Colon (tissue), 2 donors: Measurements from ENCODE around the gene SMYD3.
"Not testable (repeated sequence)": the region's sequence is repeated elsewhere in the genome, so short reads cannot be mapped to it uniquely, and the experiment has no call there.

Experiments
- FAIRE-seq: peaks from 2 replicates; lab custom pipeline; 2012; peaks lifted over from hg19 to GRCh38; lab: Jason Lieb, UNC
- donor health status: control.
- donor health status: control.

SMYD3 gene

GRCh38 chr1:245986404-245987218 is 520.5 kb downstream of the SMYD3 start:
- no peak for FAIRE-seq

GRCh38 chr1:245984390-245985155 is 522.5 kb downstream of the SMYD3 start:
- FAIRE-seq: no peak

- FAIRE-seq: no peak
Observed at GRCh38 chr1:245983294-245983967, 523.6 kb downstream of the SMYD3 start.

GRCh38 chr1:245979589-245979988 is 527.5 kb downstream of the SMYD3 start:
- no peak for FAIRE-seq

- FAIRE-seq: no peak
Observed at GRCh38 chr1:245978915-245979314, 528.2 kb downstream of the SMYD3 start.

- no peak for FAIRE-seq
Observed at GRCh38 chr1:245972476-245972875, 534.6 kb downstream of the SMYD3 start.

GRCh38 chr1:245971711-245972085 is 535.4 kb downstream of the SMYD3 start:
- no peak for FAIRE-seq

GRCh38 chr1:245971076-245971710 is 535.9 kb downstream of the SMYD3 start:
- FAIRE-seq: not testable (repeated sequence)

- FAIRE-seq: no peak
Observed at GRCh38 chr1:245969283-245969682, 537.8 kb downstream of the SMYD3 start.

- no peak for FAIRE-seq
Observed at GRCh38 chr1:245968775-245969174, 538.3 kb downstream of the SMYD3 start.

- no peak for FAIRE-seq
Observed at GRCh38 chr1:245965398-245965797, 541.7 kb downstream of the SMYD3 start.

- FAIRE-seq: no peak
Observed at GRCh38 chr1:245963649-245964048, 543.4 kb downstream of the SMYD3 start.

GRCh38 chr1:245962453-245962852 is 544.6 kb downstream of the SMYD3 start:
- FAIRE-seq: no peak

GRCh38 chr1:245961137-245961540 is 545.9 kb downstream of the SMYD3 start:
- no peak for FAIRE-seq

- no peak for FAIRE-seq
Observed at GRCh38 chr1:245960171-245960570, 546.9 kb downstream of the SMYD3 start.

GRCh38 chr1:245958016-245958415 is 549.1 kb downstream of the SMYD3 start:
- FAIRE-seq: no peak

- no peak for FAIRE-seq
Observed at GRCh38 chr1:245957427-245957826, 549.7 kb downstream of the SMYD3 start.

- no peak for FAIRE-seq
Observed at GRCh38 chr1:245956225-245956624, 550.9 kb downstream of the SMYD3 start.

GRCh38 chr1:245953876-245954660 is 553.0 kb downstream of the SMYD3 start:
- peak; percentile 31 for FAIRE-seq

GRCh38 chr1:245952383-245953026 is 554.6 kb downstream of the SMYD3 start:
- FAIRE-seq: no peak

- FAIRE-seq: no peak
Observed at GRCh38 chr1:245948786-245949185, 558.3 kb downstream of the SMYD3 start.
